Activated CD8-positive, alpha-beta T cell treated with anti-CD3 and anti-CD28 coated beads for 36 hours (primary cell): ENCODE measurements around the gene TNIK. TPM values are rescaled to one million over a fixed set of nuclear protein-coding genes. Genes with fewer than 3 reads are reported as not detected.

Source experiments
- ATAC-seq: fragments of 200-7000 bp; cut with Tn5 transposase; one replicate; pipeline ENCODE4 v1.10.0; 2021; ENCODE audit warnings: mild to moderate bottlenecking, moderate library complexity
- CTCF ChIA-PET: fragments of 350-600 bp; sonication (Branson Sonifier 250); formaldehyde crosslinking; loops from one replicate; lab custom pipeline; 2021; ENCODE audit warnings: antibody characterized with exemption; lab: Charles Lee
- POLR2A ChIA-PET: fragments of 350-600 bp; sonication (Branson Sonifier 250); formaldehyde crosslinking; loops from one replicate; lab custom pipeline; 2021; ENCODE audit warnings: antibody characterized with exemption; lab: Charles Lee
- DNase-seq: peaks from one replicate; pipeline ENCODE4 v3.0.0-alpha.2; 2020
- H3K27ac Mint-ChIP-seq: one replicate; pipeline ENCODE4 v1.8.0; 2021; ENCODE audit warnings: mild to moderate bottlenecking, mixed read lengths
- H3K27me3 Mint-ChIP-seq: one replicate; pipeline ENCODE4 v1.8.0; 2021; ENCODE audit warnings: mixed read lengths
- H3K36me3 Mint-ChIP-seq: one replicate; pipeline ENCODE4 v1.8.0; 2021; ENCODE audit warnings: low read depth, mixed read lengths
- H3K4me1 Mint-ChIP-seq: one replicate; pipeline ENCODE4 v1.8.0; 2021; ENCODE audit warnings: low read depth, mixed read lengths
- H3K4me3 Mint-ChIP-seq: one replicate; pipeline ENCODE4 v1.8.0; 2021; ENCODE audit warnings: mild to moderate bottlenecking, moderate library complexity, mixed read lengths
- H3K9me3 Mint-ChIP-seq: one replicate; pipeline ENCODE4 v1.8.0; 2021; ENCODE audit warnings: mixed read lengths
- CTCF ChIP-seq: fragments of 200-600 bp; IDR thresholded peaks from one replicate; pipeline ENCODE4 v1.8.0; 2022; ENCODE audit warnings: antibody characterized with exemption, mild to moderate bottlenecking
- intact Hi-C: fragments of 100-400 bp; cut with micrococcal nuclease; formaldehyde crosslinking; loops from one replicate; pipeline ENCODE4 v1.10.0; 2022
- total RNA-seq, 2 experiments: library from RNA; stranded (reverse); gene quantifications; one replicate each; pipeline ENCODE4 v1.2.3, GENCODE V29; 2021

The TNIK gene
- total RNA-seq, 2 experiments from 2014 or later, result 25.1 to 28.8 TPM

- no peak overlapping the region for H3K27ac Mint-ChIP-seq
- H3K36me3 Mint-ChIP-seq, result peaks cover 15% of the 10 kb centered on the region
- no peak for TF ChIP-seq CTCF
- H3K27me3 Mint-ChIP-seq, result no peaks in the 10 kb centered on the region
- no peak overlapping the region for H3K4me3 Mint-ChIP-seq
- DNase-seq (no peak), ATAC-seq (no peak)
- no peaks in the 10 kb centered on the region for H3K4me1 Mint-ChIP-seq
- ChIA-PET CTCF (no interaction called here), POLR2A (no interaction called here)
- intact Hi-C loops, result no loop called here
- no peaks in the 10 kb centered on the region for H3K9me3 Mint-ChIP-seq
These were observed 324.7 kb downstream of the TNIK start for GRCh38 chr3:171135549-171135948.

- no peak for TF ChIP-seq CTCF
- Mint-ChIP-seq H3K27ac (no peak overlapping the region), H3K4me3 (no peak overlapping the region), H3K27me3 (no peaks in the 10 kb centered on the region), H3K36me3 (peaks cover 20% of the 10 kb centered on the region), H3K4me1 (no peaks in the 10 kb centered on the region), H3K9me3 (no peaks in the 10 kb centered on the region)
- intact Hi-C loops, result no loop called here
- CTCF ChIA-PET, result interaction anchor here (0.9 kb wide), 1 partner anchor 21 kb away, joined by 3 read pairs; no protein-coding TSS in a partner anchor
- POLR2A ChIA-PET, result interaction anchor here (1.5 kb wide), 1 partner anchor 9 kb away, joined by 4 read pairs; no protein-coding TSS in a partner anchor
- no peak for ATAC-seq
- DNase-seq, result no peak
These were observed 326.2 kb downstream of the TNIK start for GRCh38 chr3:171133796-171134569.

GRCh38 chr3:171133337-171133736 is 326.9 kb downstream of the TNIK start:
- POLR2A ChIA-PET, result no interaction called here
- CTCF ChIA-PET, result no interaction called here
- H3K27ac Mint-ChIP-seq, result no peak overlapping the region

GRCh38 chr3:171132873-171133272 is 327.3 kb downstream of the TNIK start:
- DNase-seq, result no peak
- peaks cover 17% of the 10 kb centered on the region for H3K36me3 Mint-ChIP-seq
- no peak overlapping the region for H3K4me3 Mint-ChIP-seq
- no peaks in the 10 kb centered on the region for H3K27me3 Mint-ChIP-seq
- no peak overlapping the region for H3K27ac Mint-ChIP-seq
- intact Hi-C loops, result no loop called here
- H3K9me3 Mint-ChIP-seq, result no peaks in the 10 kb centered on the region
- POLR2A ChIA-PET, result no interaction called here
- TF ChIP-seq CTCF, result no peak
- CTCF ChIA-PET, result no interaction called here
- no peak for ATAC-seq
- H3K4me1 Mint-ChIP-seq, result no peaks in the 10 kb centered on the region

More at GRCh38 chr3:171133337-171133736, 326.9 kb downstream of the TNIK start:
- H3K27me3 Mint-ChIP-seq, result no peaks in the 10 kb centered on the region
- no peak for TF ChIP-seq CTCF
- no peak for DNase-seq
- H3K4me3 Mint-ChIP-seq, result no peak overlapping the region
- no peaks in the 10 kb centered on the region for H3K9me3 Mint-ChIP-seq
- intact Hi-C loops, result no loop called here
- peaks cover 21% of the 10 kb centered on the region for H3K36me3 Mint-ChIP-seq
- no peaks in the 10 kb centered on the region for H3K4me1 Mint-ChIP-seq
- ATAC-seq, result no peak

- no peak for TF ChIP-seq CTCF
- no peak for ATAC-seq
- Mint-ChIP-seq H3K4me3 (no peak overlapping the region), H3K4me1 (no peaks in the 10 kb centered on the region), H3K27ac (no peak overlapping the region), H3K27me3 (no peaks in the 10 kb centered on the region), H3K36me3 (peaks cover 27% of the 10 kb centered on the region), H3K9me3 (no peaks in the 10 kb centered on the region)
- intact Hi-C loops, result no loop called here
- no peak for DNase-seq
- ChIA-PET POLR2A (interaction anchor here (0.6 kb wide), 1 partner anchor 25 kb away, joined by 3 read pairs; no protein-coding TSS in a partner anchor), CTCF (no interaction called here)
These were observed 330.4 kb downstream of the TNIK start for GRCh38 chr3:171129827-171130226.
